ENCODE data around the gene CACNB1. TPM values are rescaled to one million over a fixed set of nuclear protein-coding genes. Genes with fewer than 3 reads are reported as not detected.

Gene CACNB1
- total and polyA plus RNA-seq, 2 experiments from 2014 or later, result 1.9 to 4.2 TPM

- Histone ChIP-seq H3K9me3 (ENCODE audit: low read depth) (no peaks in the 10 kb centered on the region), H4K20me1 (ENCODE audit: insufficient read depth, poor library complexity, severe bottlenecking) (no peaks in the 10 kb centered on the region), H3K36me3 (replicated peaks; ENCODE audit: insufficient read depth, low read depth) (no peaks in the 10 kb centered on the region), H3K27me3 (peaks cover 67% of the 10 kb centered on the region), H3K4me1 (ENCODE audit: insufficient read depth) (no peaks in the 10 kb centered on the region), H2AFZ (no peak overlapping the region), H3K4me3 (no peak overlapping the region), H3K27ac (no peak overlapping the region), H3K9me2 (replicated peaks; ENCODE audit: insufficient read depth) (no peaks in the 10 kb centered on the region), H3K79me2 (no peaks in the 10 kb centered on the region), H3K4me2 (no peak overlapping the region)
- TF ChIP-seq CTCF (IDR thresholded peaks at IDR 0.05; ENCODE audit: poor library complexity), result no peak
- TF ChIP-seq EZH2phosphoT487 (IDR thresholded peaks at IDR 0.05; ENCODE audit: low read depth, severe bottlenecking, unreplicated experiment), result no peak
- no peak for TF ChIP-seq EZH2 (IDR thresholded peaks at IDR 0.05; ENCODE audit: borderline replicate concordance)
- no peak for DNase-seq (ENCODE audit: low spot score)
- 80% methylated on average over 8 of the region's 8 CpGs for WGBS (ENCODE audit: low lambda C conversion rate, missing lambda C conversion rate)
Observed at GRCh38 chr17:39219647-39220154, 22.2 kb upstream of the CACNB1 start.

DNA sequence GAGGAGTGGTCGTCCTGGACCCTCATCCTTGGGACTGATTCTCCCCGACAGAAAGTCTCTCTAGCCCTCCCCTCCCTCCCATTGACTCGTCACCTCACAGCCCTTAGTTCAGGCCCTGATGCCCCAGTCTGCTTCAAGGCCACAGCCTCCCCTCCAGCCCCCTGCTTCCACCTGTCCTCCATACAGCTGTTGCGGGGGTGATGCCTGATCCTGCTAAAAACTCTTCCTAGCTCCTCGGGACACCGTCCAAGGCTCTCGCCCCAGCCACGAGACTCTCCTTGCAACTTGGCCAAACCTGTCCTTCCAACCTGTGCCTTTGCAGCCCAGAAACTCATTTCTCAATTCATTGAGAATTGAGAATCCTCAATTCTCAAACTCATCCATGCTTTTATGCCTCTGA is 21.4 kb upstream of the CACNB1 start:
- Histone ChIP-seq H2AFZ (no peak overlapping the region), H3K36me3 (replicated peaks; ENCODE audit: insufficient read depth, low read depth) (no peaks in the 10 kb centered on the region), H3K79me2 (no peaks in the 10 kb centered on the region), H3K4me1 (ENCODE audit: insufficient read depth) (no peaks in the 10 kb centered on the region), H3K27me3 (peaks cover 59% of the 10 kb centered on the region), H3K27ac (no peak overlapping the region), H3K9me2 (replicated peaks; ENCODE audit: insufficient read depth) (no peaks in the 10 kb centered on the region), H3K4me2 (no peak overlapping the region), H4K20me1 (ENCODE audit: insufficient read depth, poor library complexity, severe bottlenecking) (no peaks in the 10 kb centered on the region), H3K9me3 (ENCODE audit: low read depth) (no peaks in the 10 kb centered on the region), H3K4me3 (no peak overlapping the region)
- 80% methylated on average over 8 of the region's 8 CpGs for WGBS (ENCODE audit: low lambda C conversion rate, missing lambda C conversion rate)
- TF ChIP-seq CTCF (IDR thresholded peaks at IDR 0.05; ENCODE audit: poor library complexity) (no peak), EZH2phosphoT487 (IDR thresholded peaks at IDR 0.05; ENCODE audit: low read depth, severe bottlenecking, unreplicated experiment) (no peak), EZH2 (IDR thresholded peaks at IDR 0.05; ENCODE audit: borderline replicate concordance) (no peak)
- DNase-seq (ENCODE audit: low spot score), result no peak

- Histone ChIP-seq H3K79me2 (no peaks in the 10 kb centered on the region), H3K4me2 (no peak overlapping the region), H2AFZ (no peak overlapping the region), H3K36me3 (replicated peaks; ENCODE audit: insufficient read depth, low read depth) (no peaks in the 10 kb centered on the region), H3K9me3 (ENCODE audit: low read depth) (no peaks in the 10 kb centered on the region), H3K9me2 (replicated peaks; ENCODE audit: insufficient read depth) (no peaks in the 10 kb centered on the region), H3K27me3 (peaks cover 49% of the 10 kb centered on the region), H3K27ac (no peak overlapping the region), H4K20me1 (ENCODE audit: insufficient read depth, poor library complexity, severe bottlenecking) (no peaks in the 10 kb centered on the region), H3K4me1 (ENCODE audit: insufficient read depth) (no peaks in the 10 kb centered on the region), H3K4me3 (no peak overlapping the region)
- no peak for TF ChIP-seq CTCF (IDR thresholded peaks at IDR 0.05; ENCODE audit: poor library complexity)
- no peak for TF ChIP-seq EZH2 (IDR thresholded peaks at IDR 0.05; ENCODE audit: borderline replicate concordance)
- no peak for TF ChIP-seq EZH2phosphoT487 (IDR thresholded peaks at IDR 0.05; ENCODE audit: low read depth, severe bottlenecking, unreplicated experiment)
- no peak for DNase-seq (ENCODE audit: low spot score)
- 47% methylated on average over 16 of the region's 24 CpGs for WGBS (ENCODE audit: low lambda C conversion rate, missing lambda C conversion rate)
Observed at GRCh38 chr17:39217734-39218369, 20.4 kb upstream of the CACNB1 start.

Measured in hepatocyte (in vitro differentiated cells).